Loucy (cell line): ENCODE data around the gene COBLL1.

Experiments used
- H2AFZ ChIP-seq: fragments of 200-600 bp; sonication (generic); 2 replicates; pipeline ENCODE4 v1.6.0; 2016; ENCODE audit warnings: antibody characterized with exemption, mild to moderate bottlenecking, low read length, moderate library complexity
- H3F3A ChIP-seq: fragments of 200-600 bp; 2 replicates; pipeline ENCODE4 v1.6.0; 2016; ENCODE audit warnings: antibody characterized with exemption, low read depth, mild to moderate bottlenecking
- H3K27me3 ChIP-seq: fragments of 200-600 bp; sonication (generic); 2 replicates; pipeline ENCODE4 v1.6.1; 2014; ENCODE audit warnings: low read length, mild to moderate bottlenecking; ENCODE audit not compliant: insufficient read depth, poor library complexity, severe bottlenecking
- H3K36me3 ChIP-seq: fragments of 200-600 bp; sonication (generic); 2 replicates; pipeline ENCODE4 v1.6.1; 2016; ENCODE audit warnings: low read length; ENCODE audit not compliant: insufficient read depth
- H3K4me1 ChIP-seq: fragments of 200-600 bp; sonication (generic); 2 replicates; pipeline ENCODE4 v1.5.1; 2014; ENCODE audit warnings: low read length, mild to moderate bottlenecking; ENCODE audit not compliant: insufficient read depth, poor library complexity, severe bottlenecking
- H3K4me2 ChIP-seq: fragments of 200-600 bp; sonication (generic); 2 replicates; pipeline ENCODE4 v1.6.0; 2014; ENCODE audit warnings: antibody characterized with exemption, low read length, low read depth, mild to moderate bottlenecking; ENCODE audit not compliant: poor library complexity, severe bottlenecking
- H3K4me3 ChIP-seq: fragments of 200-600 bp; sonication (generic); 2 replicates; pipeline ENCODE4 v1.5.1; 2014; ENCODE audit warnings: low read length, mild to moderate bottlenecking, mixed read lengths; ENCODE audit not compliant: poor library complexity, severe bottlenecking
- H3K79me2 ChIP-seq: fragments of 200-600 bp; sonication (generic); 2 replicates; pipeline ENCODE4 v1.6.1; 2014; ENCODE audit warnings: low read length; ENCODE audit not compliant: insufficient read depth
- H3K9ac ChIP-seq: fragments of 200-600 bp; sonication (generic); 2 replicates; pipeline ENCODE4 v1.6.0; 2014; ENCODE audit warnings: mild to moderate bottlenecking, low read depth, low read length, moderate library complexity; ENCODE audit not compliant: poor library complexity, severe bottlenecking
- H3K9me2 ChIP-seq: fragments of 200-600 bp; sonication (generic); replicated peaks from 2 replicates; pipeline ENCODE4 v1.6.1; 2016; ENCODE audit warnings: low read depth, low read length, mixed read lengths
- H3K9me3 ChIP-seq: fragments of 200-600 bp; sonication (generic); 2 replicates; pipeline ENCODE4 v1.6.1; 2014; ENCODE audit warnings: mild to moderate bottlenecking, antibody characterized with exemption, low read length, low read depth; ENCODE audit not compliant: insufficient read depth
- H4K20me1 ChIP-seq: fragments of 200-600 bp; sonication (generic); 2 replicates; pipeline ENCODE4 v1.6.0; 2014; ENCODE audit warnings: antibody characterized with exemption, low read length, mild to moderate bottlenecking; ENCODE audit not compliant: insufficient read depth, poor library complexity, severe bottlenecking
- EZH2phosphoT487 ChIP-seq: fragments of 200-600 bp; IDR thresholded peaks from 2 replicates; pipeline ENCODE4 v1.6.1; 2018; ENCODE audit warnings: antibody characterized with exemption, mild to moderate bottlenecking, moderate library complexity, borderline replicate concordance
- TF ChIP-seq, protein P1 (sequence below): fragments of 200-600 bp; sonication (generic); conservative IDR thresholded peaks from 2 replicates; pipeline ENCODE4 v1.5.1; 2014; ENCODE audit warnings: mild to moderate bottlenecking, antibody characterized with exemption, low read length

The COBLL1 gene

DNA sequence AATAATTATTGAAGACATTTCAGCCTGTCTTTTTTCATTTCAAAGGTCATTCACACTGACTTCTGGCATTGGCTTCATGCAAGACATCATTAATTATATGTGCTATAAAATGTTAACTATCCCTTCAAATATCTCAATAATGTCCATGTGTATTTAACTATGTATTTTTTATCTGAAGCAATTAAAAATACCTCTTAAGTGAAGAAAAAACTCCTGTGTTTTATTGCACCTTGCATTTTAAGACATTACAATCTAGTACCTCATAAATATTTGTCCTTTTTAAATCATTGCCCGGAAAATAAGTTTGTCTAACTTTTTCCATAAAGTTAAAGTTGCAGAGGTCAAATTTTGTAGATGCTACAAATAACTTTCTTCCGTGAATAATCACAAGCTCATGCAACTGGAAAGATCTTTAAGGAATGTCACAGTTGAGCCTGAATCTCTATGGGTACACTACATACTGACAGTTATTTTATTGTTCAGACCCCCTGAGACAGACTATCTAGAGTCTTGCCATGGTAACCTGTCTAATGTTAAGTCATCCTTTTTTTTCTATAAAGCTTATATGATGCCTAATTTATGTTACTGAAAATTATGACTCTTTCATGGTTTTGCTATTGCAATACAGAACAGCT, 38.4 kb upstream of the COBLL1 start:
- H3K4me3 ChIP-seq, result no peak overlapping the region
- no peaks in the 10 kb centered on the region for H3F3A ChIP-seq
- TF ChIP-seq, protein P1, sequence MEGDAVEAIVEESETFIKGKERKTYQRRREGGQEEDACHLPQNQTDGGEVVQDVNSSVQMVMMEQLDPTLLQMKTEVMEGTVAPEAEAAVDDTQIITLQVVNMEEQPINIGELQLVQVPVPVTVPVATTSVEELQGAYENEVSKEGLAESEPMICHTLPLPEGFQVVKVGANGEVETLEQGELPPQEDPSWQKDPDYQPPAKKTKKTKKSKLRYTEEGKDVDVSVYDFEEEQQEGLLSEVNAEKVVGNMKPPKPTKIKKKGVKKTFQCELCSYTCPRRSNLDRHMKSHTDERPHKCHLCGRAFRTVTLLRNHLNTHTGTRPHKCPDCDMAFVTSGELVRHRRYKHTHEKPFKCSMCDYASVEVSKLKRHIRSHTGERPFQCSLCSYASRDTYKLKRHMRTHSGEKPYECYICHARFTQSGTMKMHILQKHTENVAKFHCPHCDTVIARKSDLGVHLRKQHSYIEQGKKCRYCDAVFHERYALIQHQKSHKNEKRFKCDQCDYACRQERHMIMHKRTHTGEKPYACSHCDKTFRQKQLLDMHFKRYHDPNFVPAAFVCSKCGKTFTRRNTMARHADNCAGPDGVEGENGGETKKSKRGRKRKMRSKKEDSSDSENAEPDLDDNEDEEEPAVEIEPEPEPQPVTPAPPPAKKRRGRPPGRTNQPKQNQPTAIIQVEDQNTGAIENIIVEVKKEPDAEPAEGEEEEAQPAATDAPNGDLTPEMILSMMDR, result no peak
- no peak for TF ChIP-seq EZH2phosphoT487
- H3K4me2 ChIP-seq, result no peak overlapping the region
- no peaks in the 10 kb centered on the region for H3K9me3 ChIP-seq
- no peaks in the 10 kb centered on the region for H4K20me1 ChIP-seq
- H3K9ac ChIP-seq, result no peak overlapping the region
- no peaks in the 10 kb centered on the region for H3K36me3 ChIP-seq
- no peak overlapping the region for H2AFZ ChIP-seq
- no peaks in the 10 kb centered on the region for H3K27me3 ChIP-seq
- no peaks in the 10 kb centered on the region for H3K9me2 ChIP-seq
- no peaks in the 10 kb centered on the region for H3K79me2 ChIP-seq
- H3K4me1 ChIP-seq, result no peaks in the 10 kb centered on the region

DNA sequence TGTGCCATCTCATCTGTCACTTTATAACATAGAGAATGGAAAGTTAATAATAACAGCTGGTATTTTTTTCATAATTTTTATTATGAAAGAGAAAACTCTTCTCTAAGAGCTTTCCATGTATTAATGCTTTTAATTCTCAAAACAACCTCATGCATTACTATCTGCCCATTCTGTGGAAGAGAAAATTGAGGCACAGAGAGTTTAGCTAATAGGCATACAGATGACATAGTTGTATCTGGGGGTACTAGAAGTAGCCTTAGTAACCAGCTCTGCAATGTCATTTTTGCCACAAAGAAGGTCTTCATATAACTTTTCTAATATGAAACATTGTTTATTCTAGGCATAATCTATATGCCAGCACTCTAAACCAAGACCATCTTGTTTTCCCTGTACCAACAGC, 36.3 kb upstream of the COBLL1 start:
- H3K4me2 ChIP-seq, result no peak overlapping the region
- no peak for TF ChIP-seq EZH2phosphoT487
- TF ChIP-seq, protein P1, result no peak
- no peaks in the 10 kb centered on the region for H3K4me1 ChIP-seq

DNA sequence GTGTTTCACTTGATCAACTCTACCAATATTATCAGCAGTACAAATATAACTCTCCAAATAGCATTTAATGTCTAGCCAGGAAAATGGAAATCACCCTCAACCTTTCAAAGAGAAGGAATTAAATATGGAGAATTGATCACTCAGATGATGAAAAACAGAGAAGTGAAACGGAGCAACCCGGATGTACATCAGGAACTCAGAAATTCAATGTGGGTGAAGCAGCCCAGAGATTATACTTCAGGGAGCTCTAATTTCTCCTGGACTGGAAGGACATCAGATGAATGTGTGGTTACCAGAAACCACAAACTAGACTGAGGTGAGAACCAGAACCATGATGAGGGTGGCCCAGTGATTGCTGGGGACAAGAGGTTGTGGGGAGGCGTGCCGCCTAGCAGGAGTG, 35.5 kb upstream of the COBLL1 start:
- Histone ChIP-seq H3K79me2 (no peaks in the 10 kb centered on the region), H2AFZ (no peak overlapping the region), H3K36me3 (no peaks in the 10 kb centered on the region), H3K9me3 (no peaks in the 10 kb centered on the region), H3K4me3 (no peak overlapping the region), H3K27me3 (no peaks in the 10 kb centered on the region), H4K20me1 (no peaks in the 10 kb centered on the region), H3F3A (no peaks in the 10 kb centered on the region), H3K4me1 (no peaks in the 10 kb centered on the region), H3K4me2 (no peak overlapping the region), H3K9me2 (no peaks in the 10 kb centered on the region), H3K9ac (no peak overlapping the region)
- no peak for TF ChIP-seq EZH2phosphoT487
- TF ChIP-seq, protein P1, result no peak

More for the DNA sequence above, 36.3 kb upstream of the COBLL1 start:
- no peak overlapping the region for H2AFZ ChIP-seq
- H3K9me3 ChIP-seq, result no peaks in the 10 kb centered on the region
- H3K36me3 ChIP-seq, result no peaks in the 10 kb centered on the region
- no peak overlapping the region for H3K4me3 ChIP-seq
- no peaks in the 10 kb centered on the region for H3K9me2 ChIP-seq
- no peaks in the 10 kb centered on the region for H4K20me1 ChIP-seq
- H3K79me2 ChIP-seq, result no peaks in the 10 kb centered on the region
- H3K9ac ChIP-seq, result no peak overlapping the region
- no peaks in the 10 kb centered on the region for H3F3A ChIP-seq
- no peaks in the 10 kb centered on the region for H3K27me3 ChIP-seq
